Astrocyte (in vitro differentiated cells and primary cell): ENCODE measurements around the gene SLC16A7. TPM values are rescaled to one million over a fixed set of nuclear protein-coding genes. Genes with fewer than 3 reads are reported as not detected.

Experiments used
- DNase-seq: peaks from one replicate; pipeline ENCODE4 v3.0.0-alpha.2; 2010; ENCODE audit warnings: low read depth
- FAIRE-seq: peaks from 2 replicates; lab custom pipeline; 2011; peaks lifted over from hg19 to GRCh38; lab: Jason Lieb, UNC
- H2AFZ ChIP-seq: 2 replicates; pipeline ENCODE4 v1.6.0; 2012; ENCODE audit warnings: low read depth, low read length, inconsistent platforms
- H3K27ac ChIP-seq: 2 replicates; pipeline ENCODE4 v1.5.1; 2011; ENCODE audit warnings: low read depth, low read length, inconsistent platforms
- H3K27me3 ChIP-seq: 2 replicates; pipeline ENCODE4 v1.6.0; 2011; ENCODE audit warnings: low read length, inconsistent platforms; ENCODE audit not compliant: insufficient read depth
- H3K36me3 ChIP-seq: 2 replicates; pipeline ENCODE4 v1.5.1; 2011; ENCODE audit warnings: low read length, inconsistent platforms; ENCODE audit not compliant: insufficient read depth
- H3K4me1 ChIP-seq: 2 replicates; pipeline ENCODE4 v1.5.1; 2011; ENCODE audit warnings: low read length, inconsistent platforms; ENCODE audit not compliant: insufficient read depth
- H3K4me2 ChIP-seq: 2 replicates; pipeline ENCODE4 v1.6.0; 2012; ENCODE audit warnings: low read length, inconsistent platforms
- H3K4me3 ChIP-seq: 2 replicates; pipeline ENCODE4 v1.5.1; 2011; ENCODE audit warnings: low read depth, mild to moderate bottlenecking, low read length, inconsistent platforms; ENCODE audit not compliant: insufficient read depth
- H3K79me2 ChIP-seq: 2 replicates; pipeline ENCODE4 v1.6.0; 2012; ENCODE audit warnings: mild to moderate bottlenecking, low read length, inconsistent platforms; ENCODE audit not compliant: insufficient read depth
- H3K9ac ChIP-seq: 2 replicates; pipeline ENCODE4 v1.6.0; 2012; ENCODE audit warnings: mild to moderate bottlenecking, low read length, inconsistent platforms
- H3K9me3 ChIP-seq: 2 replicates; pipeline ENCODE4 v1.5.1; 2012; ENCODE audit warnings: low read depth, mild to moderate bottlenecking, low read length, inconsistent platforms; ENCODE audit not compliant: insufficient read depth
- H4K20me1 ChIP-seq: 2 replicates; pipeline ENCODE4 v1.6.0; 2012; ENCODE audit warnings: low read length, inconsistent platforms; ENCODE audit not compliant: insufficient read depth
- H3K27ac Mint-ChIP-seq: one replicate; pipeline ENCODE4 v1.8.0; 2021; ENCODE audit warnings: mild to moderate bottlenecking, mixed read lengths; ENCODE audit not compliant: unreplicated experiment
- H3K27me3 Mint-ChIP-seq: one replicate; pipeline ENCODE4 v1.8.0; 2021; ENCODE audit warnings: low read depth, mixed read lengths; ENCODE audit not compliant: unreplicated experiment
- H3K36me3 Mint-ChIP-seq: one replicate; pipeline ENCODE4 v1.8.0; 2021; ENCODE audit warnings: low read depth, mixed read lengths; ENCODE audit not compliant: unreplicated experiment
- H3K4me1 Mint-ChIP-seq: one replicate; pipeline ENCODE4 v1.8.0; 2021; ENCODE audit warnings: low read depth, mixed read lengths; ENCODE audit not compliant: unreplicated experiment
- H3K4me3 Mint-ChIP-seq: one replicate; pipeline ENCODE4 v1.8.0; 2021; ENCODE audit warnings: mild to moderate bottlenecking, moderate library complexity, mixed read lengths; ENCODE audit not compliant: unreplicated experiment
- H3K9me3 Mint-ChIP-seq: one replicate; pipeline ENCODE4 v1.8.0; 2021; ENCODE audit warnings: mild to moderate bottlenecking, mixed read lengths; ENCODE audit not compliant: unreplicated experiment
- CTCF ChIP-seq: IDR thresholded peaks from 2 replicates; pipeline ENCODE4 v1.5.1; 2011; ENCODE audit warnings: low read depth, mild to moderate bottlenecking, inconsistent platforms, low read length, moderate library complexity; ENCODE audit not compliant: insufficient read depth
- EZH2 ChIP-seq: IDR thresholded peaks from 2 replicates; pipeline ENCODE4 v1.6.1; 2012; ENCODE audit warnings: mild to moderate bottlenecking, low read length, inconsistent platforms; ENCODE audit not compliant: insufficient read depth
- total RNA-seq: library from RNA; stranded (reverse); gene quantifications from 2 replicates; pipeline ENCODE4 v1.2.1, GENCODE V29; 2021

The SLC16A7 gene
- total RNA-seq, 1 donor from 2014 or later: 4.5 TPM

DNA sequence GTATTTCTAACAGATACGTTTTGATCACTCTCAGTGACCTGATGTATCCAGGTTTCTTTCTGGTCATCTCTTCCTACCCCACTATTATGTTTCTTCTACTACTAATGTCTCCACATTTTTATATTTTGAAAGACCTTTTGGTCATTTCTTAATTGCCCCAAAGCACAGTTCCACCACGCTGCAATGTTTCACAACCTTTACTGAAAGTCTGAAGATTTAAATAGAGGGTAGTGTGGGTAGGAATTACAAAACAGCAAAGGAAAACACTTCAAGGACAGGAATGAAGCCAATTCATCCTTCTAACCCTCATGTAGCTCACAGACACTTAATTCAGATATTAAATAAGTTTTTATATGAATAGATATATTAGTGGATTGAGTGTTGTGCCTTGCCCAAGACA lies 36.1 kb upstream of the SLC16A7 start:
- H3K27me3 Mint-ChIP-seq: no peaks in the 10 kb centered on the region
- Histone ChIP-seq H3K36me3 (no peaks in the 10 kb centered on the region), H3K4me1 (no peaks in the 10 kb centered on the region), H2AFZ (no peak overlapping the region), H3K9ac (no peak overlapping the region), H3K27ac (no peak overlapping the region), H3K9me3 (no peaks in the 10 kb centered on the region), H3K4me3 (no peak overlapping the region), H3K79me2 (no peaks in the 10 kb centered on the region), H4K20me1 (no peaks in the 10 kb centered on the region), H3K4me2 (no peak overlapping the region), H3K27me3 (no peaks in the 10 kb centered on the region)
- H3K36me3 Mint-ChIP-seq: no peaks in the 10 kb centered on the region
- H3K27ac Mint-ChIP-seq: no peak overlapping the region
- H3K4me1 Mint-ChIP-seq: no peaks in the 10 kb centered on the region
- FAIRE-seq: no peak
- TF ChIP-seq EZH2: no peak
- TF ChIP-seq CTCF: no peak
- H3K4me3 Mint-ChIP-seq: no peak overlapping the region
- DNase-seq: no peak
- no peaks in the 10 kb centered on the region for H3K9me3 Mint-ChIP-seq

DNA sequence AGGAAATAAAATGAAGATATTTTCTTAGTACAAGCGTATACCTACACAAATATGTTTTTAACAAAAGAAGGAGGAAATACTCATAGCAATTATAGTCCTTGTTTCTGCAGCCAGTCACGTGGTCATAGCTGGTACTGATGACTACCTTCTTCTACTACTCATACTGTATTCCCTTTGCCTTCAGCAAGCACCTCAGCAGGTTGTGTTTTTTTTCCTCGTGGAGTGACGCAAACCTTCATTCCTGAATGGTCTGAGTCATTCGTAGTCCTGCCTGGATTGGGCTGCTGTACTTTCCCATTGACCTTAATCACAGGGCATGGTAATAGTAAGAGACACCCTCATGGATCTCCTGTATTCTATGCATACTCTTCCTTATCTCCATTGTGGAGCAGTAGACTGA lies 25.7 kb upstream of the SLC16A7 start:
- Histone ChIP-seq H3K9ac (no peak overlapping the region), H3K4me1 (no peaks in the 10 kb centered on the region), H3K9me3 (no peaks in the 10 kb centered on the region), H4K20me1 (no peaks in the 10 kb centered on the region), H3K4me2 (no peak overlapping the region), H3K36me3 (no peaks in the 10 kb centered on the region), H3K4me3 (no peak overlapping the region), H2AFZ (no peak overlapping the region), H3K79me2 (no peaks in the 10 kb centered on the region), H3K27ac (no peak overlapping the region), H3K27me3 (no peaks in the 10 kb centered on the region)
- Mint-ChIP-seq H3K27me3 (no peaks in the 10 kb centered on the region), H3K27ac (no peak overlapping the region), H3K36me3 (no peaks in the 10 kb centered on the region), H3K4me1 (peaks cover 3% of the 10 kb centered on the region), H3K4me3 (no peak overlapping the region), H3K9me3 (no peaks in the 10 kb centered on the region)
- TF ChIP-seq CTCF (no peak), EZH2 (no peak)
- DNase-seq: peak; percentile 8
- FAIRE-seq: no peak

DNA sequence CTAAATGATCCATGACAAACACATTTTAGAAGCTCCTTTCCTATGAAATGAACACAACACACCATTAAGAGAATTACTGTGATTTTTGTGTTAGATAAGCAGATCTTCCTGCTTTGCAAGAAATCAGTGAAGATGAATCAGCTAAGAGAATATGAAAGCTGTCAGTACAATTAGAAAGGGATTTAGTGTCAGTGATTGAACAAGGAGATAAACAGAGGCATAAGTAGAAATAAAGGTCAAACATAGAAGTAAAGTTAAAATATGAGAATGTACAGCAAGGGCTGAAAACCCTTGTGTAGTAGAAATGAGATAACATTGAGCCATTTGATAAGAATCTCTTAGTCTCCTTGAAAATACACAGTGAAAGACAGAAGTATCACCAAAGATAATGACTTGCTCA lies 21.4 kb upstream of the SLC16A7 start:
- H3K9ac ChIP-seq: no peak overlapping the region
- FAIRE-seq (no peak), DNase-seq (no peak)
- H3K4me1 Mint-ChIP-seq: peaks cover 7% of the 10 kb centered on the region
- H3K79me2 ChIP-seq: no peaks in the 10 kb centered on the region
- H3K9me3 ChIP-seq: no peaks in the 10 kb centered on the region
- no peaks in the 10 kb centered on the region for H3K4me1 ChIP-seq
- no peaks in the 10 kb centered on the region for H3K27me3 Mint-ChIP-seq
- no peak overlapping the region for H3K27ac ChIP-seq
- H2AFZ ChIP-seq: no peak overlapping the region
- no peaks in the 10 kb centered on the region for H4K20me1 ChIP-seq
- TF ChIP-seq CTCF (no peak), EZH2 (no peak)
- no peaks in the 10 kb centered on the region for H3K9me3 Mint-ChIP-seq
- no peak overlapping the region for H3K4me3 ChIP-seq
- no peaks in the 10 kb centered on the region for H3K36me3 ChIP-seq
- H3K27me3 ChIP-seq: no peaks in the 10 kb centered on the region
- no peak overlapping the region for H3K4me3 Mint-ChIP-seq
- no peak overlapping the region for H3K27ac Mint-ChIP-seq
- no peak overlapping the region for H3K4me2 ChIP-seq
- no peaks in the 10 kb centered on the region for H3K36me3 Mint-ChIP-seq
